GM18951 (cell line): ENCODE measurements around the gene FBLN5.

Experiments used
- POLR2A ChIP-seq: IDR thresholded peaks from 4 replicates; pipeline ENCODE4 v1.6.1; 2011; ENCODE audit warnings: mild to moderate bottlenecking; ENCODE audit not compliant: insufficient read length, insufficient read depth; ENCODE audit errors: extremely low read depth
- in situ Hi-C: fragments of 300-500 bp; cut with MboI; formaldehyde crosslinking; loops from one replicate; pipeline ENCODE4 v1.12.0; 2022; ENCODE audit warnings: low sequenced_read_pairs, mixed read lengths, inconsistent platforms; ENCODE audit not compliant: unreplicated experiment

Gene FBLN5

GRCh38 chr14:91963465-91963864, 16.0 kb upstream of the FBLN5 start:
- no peak for TF ChIP-seq POLR2A
- in situ Hi-C loops = no loop called here

GRCh38 chr14:91961297-91962220, 14.1 kb upstream of the FBLN5 start:
- no peak for TF ChIP-seq POLR2A
- in situ Hi-C loops = no loop called here

GRCh38 chr14:91957876-91958313, 10.4 kb upstream of the FBLN5 start:
- no peak for TF ChIP-seq POLR2A
- in situ Hi-C loops = no loop called here

GRCh38 chr14:91956616-91957015, 9.1 kb upstream of the FBLN5 start:
- TF ChIP-seq POLR2A = no peak
- in situ Hi-C loops = no loop called here

- in situ Hi-C loops = no loop called here
- TF ChIP-seq POLR2A = no peak
Measured at GRCh38 chr14:91955168-91955567, 7.7 kb upstream of the FBLN5 start.

- in situ Hi-C loops = no loop called here
- TF ChIP-seq POLR2A = no peak
Measured at GRCh38 chr14:91953170-91953985, 5.9 kb upstream of the FBLN5 start.

GRCh38 chr14:91946622-91947474, 646 bp downstream of the FBLN5 start:
- in situ Hi-C loops = no loop called here
- TF ChIP-seq POLR2A = no peak

GRCh38 chr14:91945751-91946621, 1.5 kb downstream of the FBLN5 start:
- no peak for TF ChIP-seq POLR2A
- in situ Hi-C loops = no loop called here

GRCh38 chr14:91942946-91943345, 4.5 kb downstream of the FBLN5 start:
- in situ Hi-C loops = no loop called here

GRCh38 chr14:91942128-91942527, 5.4 kb downstream of the FBLN5 start:
- no peak for TF ChIP-seq POLR2A
- in situ Hi-C loops = no loop called here

More at GRCh38 chr14:91942946-91943345, 4.5 kb downstream of the FBLN5 start:
- TF ChIP-seq POLR2A = no peak

GRCh38 chr14:91940209-91940608, 7.3 kb downstream of the FBLN5 start:
- in situ Hi-C loops = no loop called here

GRCh38 chr14:91935586-91935985, 11.9 kb downstream of the FBLN5 start:
- TF ChIP-seq POLR2A = no peak
- in situ Hi-C loops = no loop called here

More at GRCh38 chr14:91940209-91940608, 7.3 kb downstream of the FBLN5 start:
- no peak for TF ChIP-seq POLR2A
